ENCODE measurements around the gene SAFB.

The SAFB gene

GRCh38 chr19:5624018-5624663, 1.3 kb downstream of the SAFB start:
- Histone ChIP-seq H3K9me3 (ENCODE audit: severe bottlenecking) (no peaks in the 10 kb centered on the region), H3K27me3 (ENCODE audit: insufficient read depth, poor library complexity, severe bottlenecking) (no peaks in the 10 kb centered on the region), H3K27ac (ENCODE audit: poor library complexity, severe bottlenecking) (peak overlapping the region; percentile 43), H3K36me3 (ENCODE audit: low read depth) (peaks cover 70% of the 10 kb centered on the region), H3K4me3 (ENCODE audit: severe bottlenecking) (peak overlapping the region; percentile 84), H3K4me1 (ENCODE audit: insufficient read depth, poor library complexity, severe bottlenecking) (peaks cover 20% of the 10 kb centered on the region)
- no peak for ATAC-seq (ENCODE audit: low read depth)
- no peak for TF ChIP-seq CTCF (IDR thresholded peaks at IDR 0.05; ENCODE audit: poor library complexity, severe bottlenecking)
- DNase-seq (ENCODE audit: low spot score) = no peak

GRCh38 chr19:5624741-5625278, 1.9 kb downstream of the SAFB start:
- H3K4me1 ChIP-seq (ENCODE audit: insufficient read depth, poor library complexity, severe bottlenecking) = peaks cover 20% of the 10 kb centered on the region
- no peak for ATAC-seq (ENCODE audit: low read depth)
- H3K4me3 ChIP-seq (ENCODE audit: severe bottlenecking) = peak overlapping the region; percentile 84
- no peak overlapping the region for H3K27ac ChIP-seq (ENCODE audit: poor library complexity, severe bottlenecking)
- H3K36me3 ChIP-seq (ENCODE audit: low read depth) = peaks cover 72% of the 10 kb centered on the region
- H3K9me3 ChIP-seq (ENCODE audit: severe bottlenecking) = no peaks in the 10 kb centered on the region
- no peak for DNase-seq (ENCODE audit: low spot score)
- H3K27me3 ChIP-seq (ENCODE audit: insufficient read depth, poor library complexity, severe bottlenecking) = no peaks in the 10 kb centered on the region
- TF ChIP-seq CTCF (IDR thresholded peaks at IDR 0.05; ENCODE audit: poor library complexity, severe bottlenecking) = no peak

- H3K27me3 ChIP-seq (ENCODE audit: insufficient read depth, poor library complexity, severe bottlenecking) = no peaks in the 10 kb centered on the region
- H3K27ac ChIP-seq (ENCODE audit: poor library complexity, severe bottlenecking) = no peak overlapping the region
- no peaks in the 10 kb centered on the region for H3K9me3 ChIP-seq (ENCODE audit: severe bottlenecking)
- ATAC-seq (ENCODE audit: low read depth) (no peak), DNase-seq (ENCODE audit: low spot score) (no peak)
- no peak for TF ChIP-seq CTCF (IDR thresholded peaks at IDR 0.05; ENCODE audit: poor library complexity, severe bottlenecking)
- H3K36me3 ChIP-seq (ENCODE audit: low read depth) = peaks cover 71% of the 10 kb centered on the region
- H3K4me3 ChIP-seq (ENCODE audit: severe bottlenecking) = no peak overlapping the region
- peaks cover 15% of the 10 kb centered on the region for H3K4me1 ChIP-seq (ENCODE audit: insufficient read depth, poor library complexity, severe bottlenecking)
Measured at GRCh38 chr19:5625641-5626040, 2.8 kb downstream of the SAFB start.

- H3K4me3 ChIP-seq (ENCODE audit: severe bottlenecking) = no peak overlapping the region
- DNase-seq (ENCODE audit: low spot score) = no peak
- no peak overlapping the region for H3K27ac ChIP-seq (ENCODE audit: poor library complexity, severe bottlenecking)
Measured at GRCh38 chr19:5627395-5627904, 4.6 kb downstream of the SAFB start.

More at GRCh38 chr19:5627395-5627904, 4.6 kb downstream of the SAFB start:
- peaks cover 75% of the 10 kb centered on the region for H3K36me3 ChIP-seq (ENCODE audit: low read depth)
- ATAC-seq (ENCODE audit: low read depth) = no peak
- H3K9me3 ChIP-seq (ENCODE audit: severe bottlenecking) = no peaks in the 10 kb centered on the region
- TF ChIP-seq CTCF (IDR thresholded peaks at IDR 0.05; ENCODE audit: poor library complexity, severe bottlenecking) = no peak
- peaks cover 8% of the 10 kb centered on the region for H3K4me1 ChIP-seq (ENCODE audit: insufficient read depth, poor library complexity, severe bottlenecking)
- H3K27me3 ChIP-seq (ENCODE audit: insufficient read depth, poor library complexity, severe bottlenecking) = no peaks in the 10 kb centered on the region

Data from RWPE2 (cell line).